Lung (tissue), 12 donors: Measurements from ENCODE around the gene PCLO. TPM values are rescaled to one million over a fixed set of nuclear protein-coding genes. Genes with fewer than 3 reads are reported as not detected.

Source experiments
- ATAC-seq: fragments of 200-7000 bp; cut with Tn5 transposase; one replicate; pipeline ENCODE4 v1.9.1; 2020; ENCODE audit warnings: moderate number of reproducible peaks; ENCODE audit not compliant: insufficient read depth, low FRiP score
- DNase-seq, 3 donors: peaks; one replicate each; pipeline ENCODE4 v3.0.0-alpha.2; 2013 to 2017
- H3K27ac ChIP-seq, 2 donors: one replicate each; pipeline ENCODE4 v1.5.1; 2013; ENCODE audit warnings: mild to moderate bottlenecking in 2 of 2, moderate library complexity in 2 of 2, control low read depth in 1 of 2, inconsistent platforms in 1 of 2, low read depth in 1 of 2, low read length in 1 of 2
- H3K27me3 ChIP-seq, 3 donors: one replicate each; pipeline ENCODE4 v1.5.1; 2013; ENCODE audit warnings: low read length in 2 of 3; ENCODE audit not compliant: control insufficient read depth in 3 of 3, insufficient read depth in 3 of 3
- H3K36me3 ChIP-seq, 4 donors: one replicate each; pipeline ENCODE4 v1.5.1; 2013; ENCODE audit warnings: low read length in 4 of 4, mild to moderate bottlenecking in 1 of 4, moderate library complexity in 1 of 4; ENCODE audit not compliant: control insufficient read depth in 4 of 4, insufficient read depth in 4 of 4
- H3K4me1 ChIP-seq, 5 donors: one replicate each; pipeline ENCODE4 v1.5.1; 2013; ENCODE audit warnings: low read length in 5 of 5, mild to moderate bottlenecking in 2 of 5, moderate library complexity in 1 of 5; ENCODE audit not compliant: control insufficient read depth in 5 of 5, insufficient read depth in 5 of 5
- H3K4me3 ChIP-seq: one replicate; pipeline ENCODE4 v1.5.1; 2013; ENCODE audit warnings: mild to moderate bottlenecking, control low read depth, moderate library complexity
- H3K9ac ChIP-seq, 2 donors: one replicate each; pipeline ENCODE4 v1.5.1; 2013; ENCODE audit warnings: low read length in 2 of 2, control low read depth in 1 of 2; ENCODE audit not compliant: insufficient read depth in 1 of 2
- H3K9me3 ChIP-seq, 4 donors: one replicate each; pipeline ENCODE4 v1.5.1; 2013; ENCODE audit warnings: low read length in 3 of 4, mild to moderate bottlenecking in 1 of 4, moderate library complexity in 1 of 4; ENCODE audit not compliant: control insufficient read depth in 4 of 4, insufficient read depth in 3 of 4
- CTCF ChIP-seq: IDR thresholded peaks from 2 replicates; pipeline ENCODE4 v1.5.1; 2012; ENCODE audit warnings: mild to moderate bottlenecking; ENCODE audit errors: control extremely low read depth, extremely low read depth
- WGBS, 2 donors: extraction: QIAGEN DNeasy Blood & Tissue Kit; methylation state at CpG; one replicate each; pipeline ENCODE4 v1.1.7; 2013; 5-methylcytosine and 5-hydroxymethylcytosine counted together
- polyA plus RNA-seq, 2 donors: library from polyadenylated mRNA; stranded (reverse); fragments of 200-250 nt; gene quantifications; one replicate each; pipeline ENCODE4 v1.2.1, GENCODE V29; 2013
- total RNA-seq, 2 donors: library from RNA; depleted of rRNA in 1 of 2; stranded (reverse); fragments of >200 nt in 1 of 2; gene quantifications; one replicate each; pipeline ENCODE4 v1.2.1, GENCODE V29; 2014 to 2021
- donor health status: control.
- donor health status: control.
- donor health status: Bipolar disorder and iron deficiency.
- donor health status: healthy.
- donor health status: DM: yes; HTN: yes; CAD: no.

The PCLO gene
- total and polyA plus RNA-seq, 4 donors: 1.0 to 8.3 (median 3.7) TPM

- Histone ChIP-seq H3K36me3 (no peaks in the 10 kb centered on the region), H3K9me3 (no peaks in the 10 kb centered on the region), H3K4me3 (no peak overlapping the region), H3K9ac (no peak overlapping the region), H3K27ac (no peak overlapping the region), H3K4me1 (no peaks in the 10 kb centered on the region), H3K27me3 (no peaks in the 10 kb centered on the region)
- DNase-seq: no peak
- 83 to 86% methylated on average over 2 of the region's 2 CpGs for WGBS, 2 donors
- no peak for ATAC-seq
- no peak for TF ChIP-seq CTCF
Observed at GRCh38 chr7:82965088-82966036, 197.3 kb downstream of the PCLO start.

GRCh38 chr7:82964150-82964882, 198.4 kb downstream of the PCLO start:
- no peaks in the 10 kb centered on the region for H3K27me3 ChIP-seq
- H3K9me3 ChIP-seq: no peaks in the 10 kb centered on the region
- ATAC-seq: no peak
- no peaks in the 10 kb centered on the region for H3K4me1 ChIP-seq
- 78 to 88% methylated on average over 1 of the region's 1 CpG for WGBS, 2 donors
- TF ChIP-seq CTCF: no peak
- no peaks in the 10 kb centered on the region for H3K36me3 ChIP-seq
- no peak overlapping the region for H3K27ac ChIP-seq
- H3K9ac ChIP-seq: no peak overlapping the region
- DNase-seq: peak in 2 of 3 donors; percentile 6 to 12
- H3K4me3 ChIP-seq: no peak overlapping the region

- no peak for DNase-seq
- no peak for ATAC-seq
- Histone ChIP-seq H3K27ac (no peak overlapping the region), H3K9ac (no peak overlapping the region), H3K4me1 (no peaks in the 10 kb centered on the region), H3K9me3 (no peaks in the 10 kb centered on the region), H3K36me3 (no peaks in the 10 kb centered on the region), H3K27me3 (no peaks in the 10 kb centered on the region), H3K4me3 (no peak overlapping the region)
- 90 to 96% methylated on average over 3 of the region's 3 CpGs for WGBS, 2 donors
- TF ChIP-seq CTCF: no peak
Observed at GRCh38 chr7:82961240-82961639, 201.4 kb downstream of the PCLO start.
